ENCODE data around the gene GPR87.

The GPR87 gene

DNA sequence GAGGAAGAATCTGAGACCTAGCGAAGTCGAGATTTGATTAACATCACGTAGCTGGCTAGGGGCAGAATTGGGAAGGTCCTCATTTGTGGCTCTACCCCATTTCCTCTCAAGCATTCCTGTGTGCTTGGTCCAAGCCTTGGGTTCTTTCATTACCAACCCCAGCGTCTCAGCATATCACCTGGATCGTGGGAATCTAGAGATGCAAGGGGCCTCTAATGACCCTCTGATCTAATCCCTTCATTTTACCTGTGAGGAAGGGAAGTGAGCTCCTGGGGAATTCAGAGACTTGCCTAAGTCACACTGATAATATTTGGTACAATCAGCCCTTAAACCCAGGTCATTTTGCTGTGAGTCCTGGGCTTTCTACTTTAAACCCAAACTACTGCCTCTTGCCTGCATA lies 2.0 kb downstream of the GPR87 start:
- Histone ChIP-seq H3K9me3 (ENCODE audit: insufficient read depth, low read length, severe bottlenecking) (no peaks in the 10 kb centered on the region), H3K36me3 (ENCODE audit: insufficient read depth, low read length) (no peaks in the 10 kb centered on the region), H4K20me1 (ENCODE audit: insufficient read depth, low read length) (no peaks in the 10 kb centered on the region), H3K9ac (ENCODE audit: low read depth, low read length) (no peak overlapping the region), H3K4me3 (ENCODE audit: low read depth in 1 of 2, low read length in 2 of 2) (no peak overlapping the region), H3K4me1 (ENCODE audit: insufficient read depth, low read length) (no peaks in the 10 kb centered on the region), H3K27ac (ENCODE audit: low read length) (no peak overlapping the region), H3K79me2 (ENCODE audit: insufficient read depth, low read length) (no peaks in the 10 kb centered on the region), H3K4me2 (ENCODE audit: insufficient read depth, low read length) (no peak overlapping the region), H2AFZ (ENCODE audit: low read depth, low read length) (no peak overlapping the region), H3K27me3 (ENCODE audit: insufficient read depth, low read length, poor library complexity) (no peaks in the 10 kb centered on the region)
- TF ChIP-seq, protein P1, sequence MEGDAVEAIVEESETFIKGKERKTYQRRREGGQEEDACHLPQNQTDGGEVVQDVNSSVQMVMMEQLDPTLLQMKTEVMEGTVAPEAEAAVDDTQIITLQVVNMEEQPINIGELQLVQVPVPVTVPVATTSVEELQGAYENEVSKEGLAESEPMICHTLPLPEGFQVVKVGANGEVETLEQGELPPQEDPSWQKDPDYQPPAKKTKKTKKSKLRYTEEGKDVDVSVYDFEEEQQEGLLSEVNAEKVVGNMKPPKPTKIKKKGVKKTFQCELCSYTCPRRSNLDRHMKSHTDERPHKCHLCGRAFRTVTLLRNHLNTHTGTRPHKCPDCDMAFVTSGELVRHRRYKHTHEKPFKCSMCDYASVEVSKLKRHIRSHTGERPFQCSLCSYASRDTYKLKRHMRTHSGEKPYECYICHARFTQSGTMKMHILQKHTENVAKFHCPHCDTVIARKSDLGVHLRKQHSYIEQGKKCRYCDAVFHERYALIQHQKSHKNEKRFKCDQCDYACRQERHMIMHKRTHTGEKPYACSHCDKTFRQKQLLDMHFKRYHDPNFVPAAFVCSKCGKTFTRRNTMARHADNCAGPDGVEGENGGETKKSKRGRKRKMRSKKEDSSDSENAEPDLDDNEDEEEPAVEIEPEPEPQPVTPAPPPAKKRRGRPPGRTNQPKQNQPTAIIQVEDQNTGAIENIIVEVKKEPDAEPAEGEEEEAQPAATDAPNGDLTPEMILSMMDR (IDR thresholded peaks at IDR 0.05; ENCODE audit: borderline replicate concordance, extremely low read depth, low read length, poor library complexity, severe bottlenecking) = no peak
- TF ChIP-seq EZH2 (IDR thresholded peaks at IDR 0.05; ENCODE audit: borderline replicate concordance, low read depth, low read length, severe bottlenecking) = no peak
- no peak for DNase-seq
- ATAC-seq (ENCODE audit: insufficient read depth, low read depth) = no peak

DNA sequence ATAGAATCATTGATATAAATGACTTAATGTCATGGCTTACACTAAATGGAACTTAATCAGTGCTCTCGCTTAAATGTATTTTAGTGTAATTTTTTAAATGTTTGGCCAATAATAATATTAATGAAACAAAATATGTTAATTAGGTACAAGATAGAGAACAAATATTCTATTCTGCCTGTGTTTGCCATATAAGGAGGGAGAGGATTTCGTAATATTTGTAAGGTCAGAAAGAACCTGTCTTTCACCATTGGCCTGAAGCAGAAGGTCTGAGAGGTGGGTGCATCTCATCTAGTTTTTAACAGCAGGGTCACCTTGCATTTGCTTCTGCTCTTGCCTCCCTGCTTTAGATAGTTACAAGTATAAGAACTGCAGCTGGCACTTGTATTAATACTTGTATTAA lies 2.5 kb downstream of the GPR87 start:
- no peak for TF ChIP-seq EZH2 (IDR thresholded peaks at IDR 0.05; ENCODE audit: borderline replicate concordance, low read depth, low read length, severe bottlenecking)
- TF ChIP-seq, protein P1 (IDR thresholded peaks at IDR 0.05; ENCODE audit: borderline replicate concordance, extremely low read depth, low read length, poor library complexity, severe bottlenecking) = no peak
- Histone ChIP-seq H4K20me1 (ENCODE audit: insufficient read depth, low read length) (no peaks in the 10 kb centered on the region), H3K36me3 (ENCODE audit: insufficient read depth, low read length) (no peaks in the 10 kb centered on the region), H3K4me3 (ENCODE audit: low read depth in 1 of 2, low read length in 2 of 2) (no peak overlapping the region), H3K4me1 (ENCODE audit: insufficient read depth, low read length) (no peaks in the 10 kb centered on the region), H3K9me3 (ENCODE audit: insufficient read depth, low read length, severe bottlenecking) (no peaks in the 10 kb centered on the region), H3K9ac (ENCODE audit: low read depth, low read length) (no peak overlapping the region), H2AFZ (ENCODE audit: low read depth, low read length) (no peak overlapping the region), H3K79me2 (ENCODE audit: insufficient read depth, low read length) (no peaks in the 10 kb centered on the region), H3K27me3 (ENCODE audit: insufficient read depth, low read length, poor library complexity) (no peaks in the 10 kb centered on the region), H3K27ac (ENCODE audit: low read length) (no peak overlapping the region), H3K4me2 (ENCODE audit: insufficient read depth, low read length) (no peak overlapping the region)
- ATAC-seq (ENCODE audit: insufficient read depth, low read depth) (no peak), DNase-seq (no peak)

DNA sequence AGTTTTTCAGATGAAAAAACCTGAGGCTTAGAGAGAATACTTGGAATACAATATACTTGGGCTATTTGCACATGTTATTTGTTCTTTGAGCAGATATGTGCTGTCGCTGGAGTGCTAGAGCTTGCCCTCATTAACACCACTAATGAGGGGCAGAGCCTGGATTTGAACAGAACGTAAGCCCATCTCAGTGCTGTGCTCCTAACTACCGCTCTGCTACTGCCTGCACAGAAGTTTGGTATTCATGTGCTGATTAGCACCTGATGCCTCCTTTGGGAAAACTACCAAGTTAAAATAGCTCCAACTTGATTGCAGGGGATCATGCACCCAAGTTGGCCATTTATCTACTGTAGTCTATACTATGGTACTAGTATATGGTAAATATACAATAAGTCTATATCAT lies 3.6 kb downstream of the GPR87 start:
- Histone ChIP-seq H3K4me2 (ENCODE audit: insufficient read depth, low read length) (no peak overlapping the region), H3K4me3 (ENCODE audit: low read depth in 1 of 2, low read length in 2 of 2) (no peak overlapping the region), H4K20me1 (ENCODE audit: insufficient read depth, low read length) (no peaks in the 10 kb centered on the region), H3K36me3 (ENCODE audit: insufficient read depth, low read length) (no peaks in the 10 kb centered on the region), H3K9ac (ENCODE audit: low read depth, low read length) (no peak overlapping the region), H3K79me2 (ENCODE audit: insufficient read depth, low read length) (no peaks in the 10 kb centered on the region), H3K27me3 (ENCODE audit: insufficient read depth, low read length, poor library complexity) (no peaks in the 10 kb centered on the region), H2AFZ (ENCODE audit: low read depth, low read length) (no peak overlapping the region), H3K4me1 (ENCODE audit: insufficient read depth, low read length) (no peaks in the 10 kb centered on the region), H3K27ac (ENCODE audit: low read length) (no peak overlapping the region), H3K9me3 (ENCODE audit: insufficient read depth, low read length, severe bottlenecking) (no peaks in the 10 kb centered on the region)
- no peak for TF ChIP-seq EZH2 (IDR thresholded peaks at IDR 0.05; ENCODE audit: borderline replicate concordance, low read depth, low read length, severe bottlenecking)
- TF ChIP-seq, protein P1 (IDR thresholded peaks at IDR 0.05; ENCODE audit: borderline replicate concordance, extremely low read depth, low read length, poor library complexity, severe bottlenecking) = no peak
- ATAC-seq (ENCODE audit: insufficient read depth, low read depth) (no peak), DNase-seq (no peak)

DNA sequence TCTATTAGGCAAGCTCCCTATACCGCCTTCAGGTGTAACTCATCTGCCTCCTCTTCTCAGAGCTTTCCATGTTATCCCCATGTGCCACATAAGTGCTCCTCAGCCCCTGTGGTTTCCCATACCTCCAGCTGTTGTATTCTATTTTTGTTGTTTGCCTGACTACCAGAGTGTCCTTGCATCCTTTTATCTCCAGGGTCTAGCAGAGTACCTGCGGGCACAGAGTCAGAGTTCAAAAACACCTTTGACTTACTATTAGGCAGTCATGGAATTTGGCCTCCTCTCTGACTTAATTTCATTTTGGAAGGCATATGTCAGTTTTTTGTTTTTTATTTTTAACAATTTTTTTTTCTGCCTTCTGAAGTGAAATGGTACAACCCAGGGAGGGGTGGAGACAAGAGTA lies 7.1 kb downstream of the GPR87 start:
- Histone ChIP-seq H3K4me2 (ENCODE audit: insufficient read depth, low read length) (no peak overlapping the region), H4K20me1 (ENCODE audit: insufficient read depth, low read length) (no peaks in the 10 kb centered on the region), H3K4me3 (ENCODE audit: low read depth in 1 of 2, low read length in 2 of 2) (no peak overlapping the region), H3K79me2 (ENCODE audit: insufficient read depth, low read length) (no peaks in the 10 kb centered on the region), H3K9me3 (ENCODE audit: insufficient read depth, low read length, severe bottlenecking) (no peaks in the 10 kb centered on the region), H3K36me3 (ENCODE audit: insufficient read depth, low read length) (no peaks in the 10 kb centered on the region), H3K27ac (ENCODE audit: low read length) (no peak overlapping the region), H2AFZ (ENCODE audit: low read depth, low read length) (no peak overlapping the region), H3K4me1 (ENCODE audit: insufficient read depth, low read length) (no peaks in the 10 kb centered on the region), H3K27me3 (ENCODE audit: insufficient read depth, low read length, poor library complexity) (no peaks in the 10 kb centered on the region), H3K9ac (ENCODE audit: low read depth, low read length) (no peak overlapping the region)
- no peak for DNase-seq
- ATAC-seq (ENCODE audit: insufficient read depth, low read depth) = no peak
- TF ChIP-seq, protein P1 (IDR thresholded peaks at IDR 0.05; ENCODE audit: borderline replicate concordance, extremely low read depth, low read length, poor library complexity, severe bottlenecking) = no peak
- no peak for TF ChIP-seq EZH2 (IDR thresholded peaks at IDR 0.05; ENCODE audit: borderline replicate concordance, low read depth, low read length, severe bottlenecking)
